ENCODE measurements around the gene XYLT1. TPM values are rescaled to one million over a fixed set of nuclear protein-coding genes. Genes with fewer than 3 reads are reported as not detected.

Gene XYLT1
- total RNA-seq, 1 experiment from 2014 or later, result 7.5 TPM

DNA sequence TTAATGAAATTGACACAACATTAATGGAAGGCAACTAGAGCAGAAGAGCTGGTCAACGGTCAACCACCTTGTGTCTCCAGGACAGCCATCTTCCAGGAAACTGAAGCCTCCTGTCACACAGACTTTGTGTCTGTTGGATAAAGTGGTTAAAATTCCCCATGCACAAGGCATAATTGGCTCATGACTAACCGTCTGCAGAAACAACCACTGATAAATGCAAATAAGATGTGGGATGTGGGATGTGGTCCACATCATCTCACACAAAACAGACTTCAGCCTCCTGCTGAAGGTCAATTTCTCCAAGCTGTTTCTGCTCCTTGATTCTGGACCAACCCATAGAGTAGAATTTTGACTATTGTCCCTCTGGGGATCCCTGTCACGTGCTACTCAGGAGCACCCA lies 26.9 kb upstream of the XYLT1 start:
- no peak overlapping the region for H3K4me3 Mint-ChIP-seq (ENCODE audit: low read depth, unreplicated experiment)
- no peak overlapping the region for H3K27ac Mint-ChIP-seq (ENCODE audit: unreplicated experiment)
- H3K9me3 Mint-ChIP-seq (ENCODE audit: low read depth, unreplicated experiment), result no peaks in the 10 kb centered on the region
- no peaks in the 10 kb centered on the region for H3K36me3 Mint-ChIP-seq (ENCODE audit: insufficient read depth, unreplicated experiment)
- H3K27me3 Mint-ChIP-seq (ENCODE audit: unreplicated experiment), result peaks cover 24% of the 10 kb centered on the region
- no peaks in the 10 kb centered on the region for H3K4me1 Mint-ChIP-seq (ENCODE audit: low read depth, unreplicated experiment)
- no TSS peak for BruUV-seq (replicated peaks)
- intact Hi-C loops (cut with micrococcal nuclease; ENCODE audit: unreplicated experiment), result no loop called here
- CTCF ChIA-PET, result no interaction called here
- TF ChIP-seq CTCF (IDR thresholded peaks at IDR 0.05; ENCODE audit: unreplicated experiment), result no peak
- DNase-seq, result no peak

GRCh38 chr16:17496891-17497290 lies 26.1 kb upstream of the XYLT1 start:
- intact Hi-C loops (cut with micrococcal nuclease; ENCODE audit: unreplicated experiment), result no loop called here
- no peaks in the 10 kb centered on the region for H3K4me1 Mint-ChIP-seq (ENCODE audit: low read depth, unreplicated experiment)
- no peaks in the 10 kb centered on the region for H3K9me3 Mint-ChIP-seq (ENCODE audit: low read depth, unreplicated experiment)
- no peak overlapping the region for H3K4me3 Mint-ChIP-seq (ENCODE audit: low read depth, unreplicated experiment)
- TF ChIP-seq CTCF (IDR thresholded peaks at IDR 0.05; ENCODE audit: unreplicated experiment), result no peak
- no TSS peak for BruUV-seq (replicated peaks)
- peaks cover 18% of the 10 kb centered on the region for H3K27me3 Mint-ChIP-seq (ENCODE audit: unreplicated experiment)
- no peak for DNase-seq
- CTCF ChIA-PET, result no interaction called here
- H3K27ac Mint-ChIP-seq (ENCODE audit: unreplicated experiment), result no peak overlapping the region
- no peaks in the 10 kb centered on the region for H3K36me3 Mint-ChIP-seq (ENCODE audit: insufficient read depth, unreplicated experiment)

GRCh38 chr16:17493012-17493411 lies 22.3 kb upstream of the XYLT1 start:
- Mint-ChIP-seq H3K4me1 (ENCODE audit: low read depth, unreplicated experiment) (no peaks in the 10 kb centered on the region), H3K9me3 (ENCODE audit: low read depth, unreplicated experiment) (no peaks in the 10 kb centered on the region), H3K4me3 (ENCODE audit: low read depth, unreplicated experiment) (no peak overlapping the region), H3K27ac (ENCODE audit: unreplicated experiment) (no peak overlapping the region), H3K36me3 (ENCODE audit: insufficient read depth, unreplicated experiment) (no peaks in the 10 kb centered on the region), H3K27me3 (ENCODE audit: unreplicated experiment) (no peaks in the 10 kb centered on the region)
- CTCF ChIA-PET, result no interaction called here
- TF ChIP-seq CTCF (IDR thresholded peaks at IDR 0.05; ENCODE audit: unreplicated experiment), result no peak
- BruUV-seq (replicated peaks), result no TSS peak
- intact Hi-C loops (cut with micrococcal nuclease; ENCODE audit: unreplicated experiment), result no loop called here
- no peak for DNase-seq

DNA sequence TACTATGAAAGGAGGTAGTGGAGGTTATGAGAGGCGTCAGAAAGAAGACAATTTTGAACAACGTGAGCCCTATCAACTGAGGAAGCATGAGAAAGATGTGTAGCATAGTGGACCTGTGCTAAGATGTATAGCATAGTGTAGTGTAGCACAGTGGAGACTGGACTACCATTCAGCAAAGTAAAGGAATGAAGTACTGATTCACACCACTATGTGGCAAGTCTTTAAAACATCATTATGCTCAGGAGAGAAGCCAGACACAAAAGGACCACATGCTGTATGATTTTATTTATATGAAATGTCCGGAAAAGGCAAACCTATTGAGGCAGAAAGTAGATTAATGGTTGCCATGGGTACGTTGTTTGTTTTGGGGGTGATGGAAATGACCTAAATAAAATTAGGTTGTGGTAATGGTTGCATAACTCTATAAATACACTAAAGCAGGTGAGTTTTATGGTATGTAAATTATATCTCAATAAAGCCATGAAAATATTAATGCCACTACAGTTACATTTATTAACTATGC lies 20.4 kb upstream of the XYLT1 start:
- H3K9me3 Mint-ChIP-seq (ENCODE audit: low read depth, unreplicated experiment), result no peaks in the 10 kb centered on the region
- TF ChIP-seq CTCF (IDR thresholded peaks at IDR 0.05; ENCODE audit: unreplicated experiment), result no peak
- H3K36me3 Mint-ChIP-seq (ENCODE audit: insufficient read depth, unreplicated experiment), result no peaks in the 10 kb centered on the region
- no peak overlapping the region for H3K4me3 Mint-ChIP-seq (ENCODE audit: low read depth, unreplicated experiment)
- intact Hi-C loops (cut with micrococcal nuclease; ENCODE audit: unreplicated experiment), result no loop called here
- H3K27me3 Mint-ChIP-seq (ENCODE audit: unreplicated experiment), result no peaks in the 10 kb centered on the region
- no peak overlapping the region for H3K27ac Mint-ChIP-seq (ENCODE audit: unreplicated experiment)
- no peaks in the 10 kb centered on the region for H3K4me1 Mint-ChIP-seq (ENCODE audit: low read depth, unreplicated experiment)
- no TSS peak for BruUV-seq (replicated peaks)
- no peak for DNase-seq
- CTCF ChIA-PET, result no interaction called here
